Heart left ventricle (tissue), 13 donors: ENCODE measurements around the gene RRAGC.

Experiments
- POLR2A ChIP-seq, 2 donors: fragments of 450-650 bp; IDR thresholded peaks; one replicate each; pipeline ENCODE4 v1.6.1; 2017; ENCODE audit warnings: antibody characterized with exemption in 2 of 2, mild to moderate bottlenecking in 2 of 2, moderate library complexity in 2 of 2
- TF ChIP-seq, protein P1 (sequence below), 12 donors: fragments of 200-600 bp; sonication (generic) in 4 of 12; IDR thresholded peaks; one replicate each; pipeline versions ENCODE4 v1.5.0 to v1.8.0; 2018 to 2022; ENCODE audit warnings: antibody characterized with exemption in 12 of 12, mild to moderate bottlenecking in 5 of 12
- donor health status: ischemic (EF 13 %, LVEDD 7.1; RV severe dilation, severe dysfunction).
- donor health status: DM: no; HTN: yes; CAD: no.
- donor health status: DM: no; HTN: no; CAD: no.
- donor health status: ischemic (EF 25% LVEDD 6.9; RV normal size, moderate dysfunction).
- donor health status: ischemic (EF 25% LVEDD 5.7; RV mildly dilated, moderate dysfunction).
- donor health status: ischemic (EF 35%, LVEDD 5.7; RV mildly dilated, moderate dysfunction).
- donor health status: nonischemic (EF 11% LVEDD 7.7; RV severe dilation, severe dysfunction).
- donor health status: DM: yes; HTN: yes; CAD: no.
- donor health status: PGD.
- donor health status: ischemic (EF 29% LVEDD 5.4; RV normal size, mild dysfunction).
- donor health status: nonischemic (EF 23%, LVEDD 6.1; RV moderate dilation, normal function).

DNA sequence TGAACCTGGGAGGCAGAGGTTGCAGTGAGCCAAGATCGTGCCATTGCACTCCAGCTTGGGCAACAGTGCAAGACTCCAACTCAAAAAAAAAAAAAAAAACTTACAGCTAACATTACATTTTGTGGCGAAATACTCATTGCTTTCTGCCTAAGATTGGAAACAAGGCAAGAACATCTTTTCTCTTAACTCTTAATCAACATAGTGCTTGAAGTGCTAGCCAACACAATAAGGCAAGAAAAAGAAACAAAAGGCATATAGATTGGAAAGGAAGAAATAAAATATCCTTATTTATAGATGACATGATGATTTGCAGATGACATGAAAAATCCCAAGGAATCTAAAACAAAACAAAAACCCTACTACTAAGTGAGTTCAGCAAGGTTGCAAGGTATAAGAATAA is 46.4 kb upstream of the RRAGC start:
- TF ChIP-seq, protein P1, sequence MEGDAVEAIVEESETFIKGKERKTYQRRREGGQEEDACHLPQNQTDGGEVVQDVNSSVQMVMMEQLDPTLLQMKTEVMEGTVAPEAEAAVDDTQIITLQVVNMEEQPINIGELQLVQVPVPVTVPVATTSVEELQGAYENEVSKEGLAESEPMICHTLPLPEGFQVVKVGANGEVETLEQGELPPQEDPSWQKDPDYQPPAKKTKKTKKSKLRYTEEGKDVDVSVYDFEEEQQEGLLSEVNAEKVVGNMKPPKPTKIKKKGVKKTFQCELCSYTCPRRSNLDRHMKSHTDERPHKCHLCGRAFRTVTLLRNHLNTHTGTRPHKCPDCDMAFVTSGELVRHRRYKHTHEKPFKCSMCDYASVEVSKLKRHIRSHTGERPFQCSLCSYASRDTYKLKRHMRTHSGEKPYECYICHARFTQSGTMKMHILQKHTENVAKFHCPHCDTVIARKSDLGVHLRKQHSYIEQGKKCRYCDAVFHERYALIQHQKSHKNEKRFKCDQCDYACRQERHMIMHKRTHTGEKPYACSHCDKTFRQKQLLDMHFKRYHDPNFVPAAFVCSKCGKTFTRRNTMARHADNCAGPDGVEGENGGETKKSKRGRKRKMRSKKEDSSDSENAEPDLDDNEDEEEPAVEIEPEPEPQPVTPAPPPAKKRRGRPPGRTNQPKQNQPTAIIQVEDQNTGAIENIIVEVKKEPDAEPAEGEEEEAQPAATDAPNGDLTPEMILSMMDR (IDR thresholded peaks at IDR 0.05): no peak
- no peak for TF ChIP-seq POLR2A (IDR thresholded peaks at IDR 0.05)
